ENCODE results near the gene ITFG1. TPM values are rescaled to one million over a fixed set of nuclear protein-coding genes. Genes with fewer than 3 reads are reported as not detected.

ITFG1 gene
- polyA plus RNA-seq, 1 donor, result 78.5 TPM

Other genes with a start within 250 kb of the ITFG1 start
- 59.6 TPM for gene PHKB, start 268 bp upstream of the ITFG1 start, polyA plus RNA-seq (ENCODE audit: insufficient read length)

Measured in forelimb muscle (tissue), 1 donor.